Stimulated activated naive CD8-positive, alpha-beta T cell treated with anti-CD3 and anti-CD28 coated beads, Interleukin-15, amount 100 ng/mL, for 72 hours (primary cell): Measurements from ENCODE around the gene E2F4.

Source experiments
- ATAC-seq: fragments of 150-1000 bp; cut with Tn5 transposase; 2 replicates; pipeline ENCODE4 v1.10.0; 2021; ENCODE audit warnings: mild to moderate bottlenecking, moderate library complexity
- DNase-seq, 2 donors: peaks; one replicate each; pipeline ENCODE4 v3.0.0; 2021 to 2022
- H3K27ac Mint-ChIP-seq, 2 donors: one replicate each; pipeline ENCODE4 v1.8.0; 2022; ENCODE audit warnings: mild to moderate bottlenecking in 2 of 2, mixed read lengths in 2 of 2, moderate library complexity in 2 of 2
- H3K27me3 Mint-ChIP-seq: one replicate; pipeline ENCODE4 v1.8.0; 2022; ENCODE audit warnings: mixed read lengths
- H3K4me1 Mint-ChIP-seq: one replicate; pipeline ENCODE4 v1.8.0; 2022; ENCODE audit warnings: mild to moderate bottlenecking, mixed read lengths
- H3K4me3 Mint-ChIP-seq, 2 donors: one replicate each; pipeline ENCODE4 v1.8.0; 2022; ENCODE audit warnings: mild to moderate bottlenecking in 2 of 2, mixed read lengths in 2 of 2, moderate library complexity in 1 of 2
- H3K9me3 Mint-ChIP-seq, 2 donors: one replicate each; pipeline ENCODE4 v1.8.0; 2022; ENCODE audit warnings: mixed read lengths in 2 of 2

The E2F4 gene

GRCh38 chr16:67191995-67192681 lies at the start of gene E2F4:
Gene E2F4 (plus strand): TSS chr16:67192155. CDS start chr16:67192228, 73 bp downstream.
- peak within 1 kb of the TSS; percentile 96 for H3K27ac Mint-ChIP-seq
- H3K9me3 Mint-ChIP-seq = no peaks in the 10 kb centered on the region
- H3K4me1 Mint-ChIP-seq = peaks cover 57% of the 10 kb centered on the region
- DNase-seq (peak; percentile 85 to 91), ATAC-seq (peak; percentile 98)
- H3K27me3 Mint-ChIP-seq = peaks cover 5% of the 10 kb centered on the region
- H3K4me3 Mint-ChIP-seq = peak within 1 kb of the TSS; percentile 83 to 91

DNA sequence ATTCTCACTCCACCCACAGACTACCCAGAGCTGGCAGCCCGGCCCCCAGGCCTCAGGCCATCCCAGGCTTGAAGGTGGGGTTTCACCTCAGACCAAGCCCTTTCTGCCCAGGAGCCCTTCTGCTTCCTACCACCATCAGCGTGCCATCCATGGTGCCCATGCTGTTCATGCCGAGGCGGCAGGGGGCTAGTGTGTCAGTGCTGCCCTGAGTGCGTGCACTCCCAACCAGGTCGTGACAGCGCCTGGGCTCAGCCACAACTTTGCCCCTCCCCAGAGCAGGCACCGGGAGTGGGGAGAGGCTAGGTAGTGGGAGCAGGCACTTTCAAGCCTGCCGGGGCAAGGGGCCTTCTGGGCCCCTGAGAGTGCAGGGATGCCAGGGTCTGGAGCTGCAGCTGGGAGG lies 49.6 kb upstream of the E2F4 start:
- Mint-ChIP-seq H3K27me3 (no peaks in the 10 kb centered on the region), H3K4me3 (no peak overlapping the region), H3K27ac (no peak overlapping the region), H3K4me1 (no peaks in the 10 kb centered on the region), H3K9me3 (no peaks in the 10 kb centered on the region)
- DNase-seq (no peak), ATAC-seq (no peak)

- peaks cover 6% of the 10 kb centered on the region for H3K4me1 Mint-ChIP-seq
- no peaks in the 10 kb centered on the region for H3K9me3 Mint-ChIP-seq
- H3K27ac Mint-ChIP-seq = no peak overlapping the region
- ATAC-seq (no peak), DNase-seq (no peak)
- H3K4me3 Mint-ChIP-seq = no peak overlapping the region
- peaks cover 13% of the 10 kb centered on the region for H3K27me3 Mint-ChIP-seq
Observed at GRCh38 chr16:67144943-67145342, 47.0 kb upstream of the E2F4 start.

GRCh38 chr16:67145746-67146145 lies 46.2 kb upstream of the E2F4 start:
- ATAC-seq (no peak), DNase-seq (no peak)
- Mint-ChIP-seq H3K27me3 (peaks cover 13% of the 10 kb centered on the region), H3K4me1 (peaks cover 6% of the 10 kb centered on the region), H3K9me3 (no peaks in the 10 kb centered on the region), H3K27ac (no peak overlapping the region), H3K4me3 (no peak overlapping the region)

DNA sequence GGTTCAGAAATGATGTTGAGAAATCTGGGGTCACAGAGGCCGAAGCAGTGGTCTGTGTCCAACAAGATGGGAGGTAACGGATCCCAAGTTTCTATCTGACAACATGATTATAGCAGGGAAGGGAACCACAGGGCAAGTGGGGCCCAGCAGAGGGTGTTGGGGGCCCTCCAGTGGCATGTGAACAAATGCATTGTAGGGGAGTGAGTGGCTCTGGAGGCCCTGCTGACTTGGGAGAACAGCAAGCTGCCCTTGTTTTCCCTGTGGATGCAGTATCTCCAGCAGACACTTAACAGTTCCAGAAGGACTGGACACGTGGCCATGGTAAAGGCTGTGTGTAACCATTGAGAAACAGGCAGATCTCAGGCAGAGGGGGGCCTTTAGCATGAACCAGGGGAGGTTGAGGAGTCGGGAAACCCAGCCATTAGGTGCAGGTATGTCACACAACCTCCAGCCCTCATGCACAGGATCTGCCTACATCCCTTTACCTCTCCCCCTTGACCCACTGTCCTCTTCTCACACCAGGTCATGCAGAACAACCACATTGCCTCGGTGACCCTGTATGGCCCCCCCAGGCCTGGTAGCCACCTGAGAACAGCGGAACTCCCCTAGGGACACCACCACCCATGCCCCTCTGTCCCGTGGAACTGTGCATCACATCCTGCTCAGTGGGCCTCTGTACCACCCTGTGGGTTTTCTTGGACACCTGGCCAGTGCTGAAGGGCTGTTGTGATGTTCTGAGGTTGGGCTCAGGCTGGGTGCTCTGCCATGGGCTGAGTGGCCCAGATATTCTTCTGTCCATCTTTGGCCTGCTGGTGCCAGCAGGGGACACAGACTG lies 45.2 kb upstream of the E2F4 start:
- Mint-ChIP-seq H3K27ac (peak overlapping the region in 1 of 2 donors; percentile 55), H3K4me1 (peaks cover 16% of the 10 kb centered on the region), H3K4me3 (no peak overlapping the region), H3K27me3 (peaks cover 23% of the 10 kb centered on the region), H3K9me3 (no peaks in the 10 kb centered on the region)
- ATAC-seq = no peak
- no peak for DNase-seq

- H3K27me3 Mint-ChIP-seq = peaks cover 28% of the 10 kb centered on the region
- ATAC-seq (no peak), DNase-seq (no peak)
- no peaks in the 10 kb centered on the region for H3K9me3 Mint-ChIP-seq
- peaks cover 18% of the 10 kb centered on the region for H3K4me1 Mint-ChIP-seq
- H3K27ac Mint-ChIP-seq = no peak overlapping the region
- H3K4me3 Mint-ChIP-seq = no peak overlapping the region
Observed at GRCh38 chr16:67147437-67148140, 44.4 kb upstream of the E2F4 start.

DNA sequence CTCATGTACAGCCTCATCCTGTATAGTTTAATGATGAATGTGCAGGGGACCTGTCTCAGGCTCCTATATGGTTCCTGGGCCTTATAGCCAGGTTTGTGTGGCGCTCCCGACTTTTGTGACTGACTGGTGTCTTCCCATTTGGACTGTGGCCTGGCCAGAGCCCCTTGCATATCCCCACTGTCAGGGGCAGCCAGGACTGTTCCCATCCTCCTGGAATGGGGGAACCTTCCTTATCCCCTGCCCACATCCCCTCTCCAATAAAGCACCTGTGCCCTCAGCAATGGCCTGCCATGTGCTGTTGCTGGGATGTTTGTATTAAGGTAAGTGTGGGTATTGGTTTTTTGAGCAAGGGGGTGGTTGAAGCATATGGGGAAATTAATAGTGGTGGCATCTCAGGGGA lies 43.7 kb upstream of the E2F4 start:
- no peaks in the 10 kb centered on the region for H3K9me3 Mint-ChIP-seq
- DNase-seq = no peak
- H3K27me3 Mint-ChIP-seq = peaks cover 34% of the 10 kb centered on the region
- no peak overlapping the region for H3K4me3 Mint-ChIP-seq
- peaks cover 24% of the 10 kb centered on the region for H3K4me1 Mint-ChIP-seq
- no peak for ATAC-seq
- peak overlapping the region in 1 of 2 donors; percentile 6 for H3K27ac Mint-ChIP-seq

DNA sequence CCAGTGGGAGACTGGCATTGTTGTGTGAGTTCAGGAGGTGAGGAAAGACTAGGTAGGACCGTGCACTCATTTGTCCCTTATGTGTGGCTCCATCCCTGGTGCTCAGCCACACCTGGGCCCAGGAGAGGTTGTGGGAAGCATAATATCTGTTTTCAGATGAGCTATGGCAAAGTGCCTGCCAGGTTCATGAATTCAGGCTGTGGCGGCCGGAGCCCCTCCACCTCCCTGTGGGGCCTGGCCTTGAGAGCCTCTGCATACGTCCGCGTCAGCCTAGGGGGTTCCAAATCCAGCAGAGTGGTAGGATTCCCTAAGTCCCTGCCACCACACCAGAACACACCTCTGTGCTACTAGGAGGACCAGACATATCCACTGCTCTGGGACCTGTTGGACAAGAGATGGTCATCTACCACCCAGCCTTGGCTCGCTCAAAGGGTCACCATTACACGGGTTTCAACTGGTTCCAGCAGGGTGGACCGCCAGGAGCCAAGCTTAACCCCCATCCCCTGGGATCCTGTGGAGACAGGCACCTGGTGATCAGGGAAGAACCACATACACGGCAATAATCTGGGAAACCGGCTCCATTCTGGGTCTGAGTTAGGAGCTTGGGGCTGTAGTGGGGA lies 43.2 kb upstream of the E2F4 start:
- ATAC-seq = no peak
- peaks cover 29% of the 10 kb centered on the region for H3K4me1 Mint-ChIP-seq
- H3K27me3 Mint-ChIP-seq = peaks cover 40% of the 10 kb centered on the region
- H3K9me3 Mint-ChIP-seq = no peaks in the 10 kb centered on the region
- H3K4me3 Mint-ChIP-seq = peak overlapping the region in 1 of 2 donors; percentile 48
- no peak for DNase-seq
- peak overlapping the region in 1 of 2 donors; percentile 6 for H3K27ac Mint-ChIP-seq

- Mint-ChIP-seq H3K9me3 (no peaks in the 10 kb centered on the region), H3K4me1 (peaks cover 34% of the 10 kb centered on the region), H3K27me3 (peaks cover 44% of the 10 kb centered on the region), H3K4me3 (peak overlapping the region; percentile 30 to 53), H3K27ac (no peak overlapping the region)
- ATAC-seq = peak; percentile 0
- DNase-seq = no peak
Observed at GRCh38 chr16:67149276-67150046, 42.5 kb upstream of the E2F4 start.

DNA sequence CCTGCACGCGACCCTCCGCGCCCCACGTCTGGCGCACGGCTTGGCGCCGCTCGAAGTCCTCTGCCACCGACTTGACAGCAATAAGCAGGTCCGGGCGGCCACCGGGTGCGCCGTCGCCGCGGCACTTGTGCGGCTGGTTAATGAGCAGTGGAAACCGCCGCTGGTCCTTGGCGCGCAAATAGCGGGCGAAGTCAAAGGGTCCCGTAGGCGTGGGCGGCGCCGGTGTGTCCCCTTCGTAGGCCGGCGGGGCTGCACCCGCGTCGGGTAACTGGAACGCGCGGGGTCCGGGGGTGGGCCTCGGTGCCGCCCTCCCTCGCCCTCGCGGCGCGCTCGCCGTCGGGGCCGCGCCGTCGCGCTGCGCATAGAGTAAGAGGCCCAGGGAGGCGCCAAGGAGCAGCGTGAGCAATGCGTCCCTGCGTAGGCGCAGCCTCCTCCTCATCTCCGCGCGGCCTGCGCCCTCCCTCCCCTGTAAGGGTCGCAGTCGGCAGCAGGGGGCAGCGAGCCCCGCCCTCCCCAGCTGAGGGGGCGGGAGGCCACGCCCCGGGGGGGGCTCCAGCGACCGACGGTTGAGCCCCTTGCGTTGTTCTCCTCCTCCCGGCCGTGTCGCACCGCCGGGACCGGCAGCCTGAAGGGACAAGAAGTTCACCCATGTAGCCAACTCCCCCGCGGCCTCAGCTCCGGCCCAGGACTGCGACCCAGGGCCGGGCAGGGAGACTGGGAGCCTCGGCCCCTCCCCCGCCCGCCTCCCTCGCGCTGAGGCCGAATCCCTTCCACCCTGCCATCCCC lies 41.7 kb upstream of the E2F4 start:
- peak overlapping the region; percentile 35 to 65 for H3K27ac Mint-ChIP-seq
- peak overlapping the region; percentile 77 to 86 for H3K4me3 Mint-ChIP-seq

DNA sequence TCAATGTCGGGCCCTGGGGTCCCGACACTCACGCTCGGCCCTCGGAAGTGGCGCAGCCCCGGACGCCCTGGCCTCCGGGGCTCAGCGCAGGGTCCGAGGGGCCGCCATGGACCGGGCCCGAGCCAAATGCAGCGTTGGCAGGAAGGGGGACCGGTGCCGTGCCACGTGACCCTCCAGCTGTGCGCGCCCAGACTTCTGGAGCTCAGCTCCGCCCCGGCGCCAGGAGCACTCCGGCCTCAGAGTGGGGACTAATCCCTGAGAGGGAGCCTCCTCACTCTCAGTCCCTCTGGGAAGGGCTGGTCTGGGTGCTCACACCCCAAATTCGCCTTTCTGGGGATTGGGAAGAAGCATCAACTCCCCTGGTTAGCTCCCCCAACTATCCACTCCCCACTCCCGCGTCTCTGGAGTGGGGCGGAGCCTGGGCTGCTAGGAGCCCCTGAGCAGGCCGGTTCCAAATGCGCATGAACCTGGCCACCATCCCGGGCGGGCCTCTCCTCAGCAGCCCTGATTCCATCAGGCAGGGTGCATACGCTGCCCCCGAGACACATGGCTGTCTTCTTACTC lies 41.0 kb upstream of the E2F4 start, which contains the start of gene B3GNT9:
Gene B3GNT9, minus strand, starts transcription at position 166 of the 564 bp plus-strand sequence. CDS start 513 bp downstream, outside the sequence.
- no peaks in the 10 kb centered on the region for H3K9me3 Mint-ChIP-seq
- peaks cover 55% of the 10 kb centered on the region for H3K27me3 Mint-ChIP-seq
- peak within 1 kb of the TSS; percentile 35 to 65 for H3K27ac Mint-ChIP-seq
- peak within 1 kb of the TSS; percentile 77 to 86 for H3K4me3 Mint-ChIP-seq
- peaks cover 44% of the 10 kb centered on the region for H3K4me1 Mint-ChIP-seq
- DNase-seq = peak in 1 of 2 donors; percentile 58
- ATAC-seq = peak; percentile 68

More for the DNA sequence above, 41.7 kb upstream of the E2F4 start:
- H3K27me3 Mint-ChIP-seq = peaks cover 48% of the 10 kb centered on the region
- no peaks in the 10 kb centered on the region for H3K9me3 Mint-ChIP-seq
- H3K4me1 Mint-ChIP-seq = peaks cover 37% of the 10 kb centered on the region
- peak; percentile 69 to 78 for DNase-seq
- ATAC-seq = peak; percentile 88

- Mint-ChIP-seq H3K4me3 (peak overlapping the region; percentile 77 to 86), H3K4me1 (peaks cover 50% of the 10 kb centered on the region), H3K27ac (peak overlapping the region in 1 of 2 donors; percentile 8), H3K27me3 (peaks cover 61% of the 10 kb centered on the region), H3K9me3 (no peaks in the 10 kb centered on the region)
- ATAC-seq (no peak), DNase-seq (no peak)
Observed at GRCh38 chr16:67151431-67152097, 40.4 kb upstream of the E2F4 start.

- peak overlapping the region; percentile 73 to 83 for H3K4me3 Mint-ChIP-seq
- DNase-seq = no peak
- H3K27me3 Mint-ChIP-seq = peaks cover 50% of the 10 kb centered on the region
- H3K4me1 Mint-ChIP-seq = peaks cover 71% of the 10 kb centered on the region
- no peak for ATAC-seq
- no peaks in the 10 kb centered on the region for H3K9me3 Mint-ChIP-seq
- H3K27ac Mint-ChIP-seq = no peak overlapping the region
Observed at GRCh38 chr16:67154578-67155294, 37.2 kb upstream of the E2F4 start.
